DND-41 (cell line): ENCODE measurements around the gene AFG3L2.
A peak's percentile ranks its signal among the peaks of the same experiment; 100 is the strongest.

Source experiments
- ATAC-seq: fragments of 200-7000 bp; cut with Tn5 transposase; 3 replicates; pipeline ENCODE4 v1.9.1; 2021; ENCODE audit warnings: low read depth; ENCODE audit not compliant: insufficient read depth
- DNase-seq: peaks from one replicate; pipeline ENCODE4 v3.0.0-alpha.2; 2020
- H2AFZ ChIP-seq: 2 replicates; pipeline ENCODE4 v1.6.0; 2012; ENCODE audit warnings: low read depth, low read length
- H3K27ac ChIP-seq: 2 replicates; pipeline ENCODE4 v1.5.1; 2012; ENCODE audit warnings: low read length, inconsistent platforms
- H3K27me3 ChIP-seq: fragments of 200-600 bp; sonication (generic); 2 replicates; pipeline ENCODE4 v1.6.0; 2012; ENCODE audit warnings: low read length, mild to moderate bottlenecking, inconsistent platforms; ENCODE audit not compliant: insufficient read depth, poor library complexity
- H3K36me3 ChIP-seq: 2 replicates; pipeline ENCODE4 v1.5.1; 2012; ENCODE audit warnings: low read length, inconsistent platforms; ENCODE audit not compliant: insufficient read depth
- H3K4me1 ChIP-seq: 2 replicates; pipeline ENCODE4 v1.5.1; 2012; ENCODE audit warnings: mild to moderate bottlenecking, low read length; ENCODE audit not compliant: insufficient read depth
- H3K4me2 ChIP-seq: 2 replicates; pipeline ENCODE4 v1.6.0; 2012; ENCODE audit warnings: mild to moderate bottlenecking, moderate library complexity, low read length, inconsistent platforms; ENCODE audit not compliant: insufficient read depth
- H3K4me3 ChIP-seq, 2 experiments: fragments of 200-600 bp in 1 of 2; shearing (Covaris generic) in 1 of 2; 2 replicates each; pipeline ENCODE4 v1.5.1; 2012 to 2016; ENCODE audit warnings: inconsistent platforms in 2 of 2, low read length in 2 of 2, mild to moderate bottlenecking in 2 of 2, low read depth in 1 of 2, moderate library complexity in 1 of 2
- H3K79me2 ChIP-seq: 2 replicates; pipeline ENCODE4 v1.6.0; 2012; ENCODE audit warnings: low read length, inconsistent platforms; ENCODE audit not compliant: insufficient read depth
- H3K9ac ChIP-seq: 2 replicates; pipeline ENCODE4 v1.6.0; 2012; ENCODE audit warnings: low read depth, mild to moderate bottlenecking, inconsistent platforms, low read length, moderate library complexity
- H3K9me3 ChIP-seq: 2 replicates; pipeline ENCODE4 v1.5.1; 2012; ENCODE audit warnings: low read length, moderate library complexity, mild to moderate bottlenecking, inconsistent platforms; ENCODE audit not compliant: insufficient read depth, severe bottlenecking
- H4K20me1 ChIP-seq: 2 replicates; pipeline ENCODE4 v1.6.0; 2012; ENCODE audit warnings: low read length; ENCODE audit not compliant: insufficient read depth
- CTCF ChIP-seq: IDR thresholded peaks from 2 replicates; pipeline ENCODE4 v1.5.1; 2012; ENCODE audit warnings: borderline replicate concordance, low read length, moderate library complexity, mild to moderate bottlenecking; ENCODE audit not compliant: poor library complexity, severe bottlenecking; ENCODE audit errors: extremely low read depth
- EZH2 ChIP-seq: IDR thresholded peaks from 3 replicates; pipeline ENCODE4 v1.6.1; 2012; ENCODE audit warnings: borderline replicate concordance, low read depth, mild to moderate bottlenecking, moderate library complexity, low read length, inconsistent platforms; ENCODE audit not compliant: severe bottlenecking

The AFG3L2 gene

GRCh38 chr18:12328179-12328823 lies 48.7 kb downstream of the AFG3L2 start:
- Histone ChIP-seq H2AFZ (no peak overlapping the region), H3K9ac (no peak overlapping the region), H3K36me3 (peaks cover 59% of the 10 kb centered on the region), H3K79me2 (no peaks in the 10 kb centered on the region), H3K27ac (no peak overlapping the region), H3K4me2 (no peak overlapping the region), H3K4me3 (no peak overlapping the region), H3K27me3 (no peaks in the 10 kb centered on the region), H3K9me3 (no peaks in the 10 kb centered on the region), H4K20me1 (no peaks in the 10 kb centered on the region; the same call in none of the 2 replicates), H3K4me1 (no peaks in the 10 kb centered on the region)
- TF ChIP-seq CTCF = no peak
- no peak for TF ChIP-seq EZH2
- DNase-seq (no peak), ATAC-seq (no peak)

- no peak overlapping the region for H3K4me2 ChIP-seq
- peaks cover 58% of the 10 kb centered on the region for H3K36me3 ChIP-seq
- DNase-seq (peak; percentile 76), ATAC-seq (peak; percentile 87)
- no peak overlapping the region for H3K9ac ChIP-seq
- no peak for TF ChIP-seq EZH2
- TF ChIP-seq CTCF = peak; percentile 89
- no peaks in the 10 kb centered on the region for H3K4me1 ChIP-seq
- H3K4me3 ChIP-seq = no peak overlapping the region
- no peaks in the 10 kb centered on the region for H3K27me3 ChIP-seq
- H2AFZ ChIP-seq = no peak overlapping the region
- 0 out of 2 replicates have a peak overlapping the region, but pooled peaks have one; percentile 13 for H3K27ac ChIP-seq
- H4K20me1 ChIP-seq = no peaks in the 10 kb centered on the region; the same call in none of the 2 replicates
- no peaks in the 10 kb centered on the region for H3K9me3 ChIP-seq
- H3K79me2 ChIP-seq = no peaks in the 10 kb centered on the region
Measured at GRCh38 chr18:12327510-12328178, 49.4 kb downstream of the AFG3L2 start.

- H3K4me3 ChIP-seq = no peak overlapping the region
- no peaks in the 10 kb centered on the region; the same call in none of the 2 replicates for H4K20me1 ChIP-seq
- no peaks in the 10 kb centered on the region for H3K9me3 ChIP-seq
- no peaks in the 10 kb centered on the region for H3K27me3 ChIP-seq
- ATAC-seq (no peak), DNase-seq (no peak)
- TF ChIP-seq CTCF (no peak), EZH2 (no peak)
- no peak overlapping the region for H3K9ac ChIP-seq
- no peak overlapping the region for H3K4me2 ChIP-seq
- H3K79me2 ChIP-seq = no peaks in the 10 kb centered on the region
- peaks cover 58% of the 10 kb centered on the region for H3K36me3 ChIP-seq
- H3K27ac ChIP-seq = no peak overlapping the region
- H2AFZ ChIP-seq = no peak overlapping the region
- H3K4me1 ChIP-seq = no peaks in the 10 kb centered on the region
Measured at GRCh38 chr18:12326711-12327460, 50.1 kb downstream of the AFG3L2 start.
